NCI-H2227 treated with DMSO at 0.1 percent for 48 hours (cell line): ENCODE measurements around the gene NELL1.

Source experiments
- DNase-seq: peaks from one replicate; lab custom pipeline; 2025; lab: John Stamatoyannopoulos, UW

Gene NELL1

DNA sequence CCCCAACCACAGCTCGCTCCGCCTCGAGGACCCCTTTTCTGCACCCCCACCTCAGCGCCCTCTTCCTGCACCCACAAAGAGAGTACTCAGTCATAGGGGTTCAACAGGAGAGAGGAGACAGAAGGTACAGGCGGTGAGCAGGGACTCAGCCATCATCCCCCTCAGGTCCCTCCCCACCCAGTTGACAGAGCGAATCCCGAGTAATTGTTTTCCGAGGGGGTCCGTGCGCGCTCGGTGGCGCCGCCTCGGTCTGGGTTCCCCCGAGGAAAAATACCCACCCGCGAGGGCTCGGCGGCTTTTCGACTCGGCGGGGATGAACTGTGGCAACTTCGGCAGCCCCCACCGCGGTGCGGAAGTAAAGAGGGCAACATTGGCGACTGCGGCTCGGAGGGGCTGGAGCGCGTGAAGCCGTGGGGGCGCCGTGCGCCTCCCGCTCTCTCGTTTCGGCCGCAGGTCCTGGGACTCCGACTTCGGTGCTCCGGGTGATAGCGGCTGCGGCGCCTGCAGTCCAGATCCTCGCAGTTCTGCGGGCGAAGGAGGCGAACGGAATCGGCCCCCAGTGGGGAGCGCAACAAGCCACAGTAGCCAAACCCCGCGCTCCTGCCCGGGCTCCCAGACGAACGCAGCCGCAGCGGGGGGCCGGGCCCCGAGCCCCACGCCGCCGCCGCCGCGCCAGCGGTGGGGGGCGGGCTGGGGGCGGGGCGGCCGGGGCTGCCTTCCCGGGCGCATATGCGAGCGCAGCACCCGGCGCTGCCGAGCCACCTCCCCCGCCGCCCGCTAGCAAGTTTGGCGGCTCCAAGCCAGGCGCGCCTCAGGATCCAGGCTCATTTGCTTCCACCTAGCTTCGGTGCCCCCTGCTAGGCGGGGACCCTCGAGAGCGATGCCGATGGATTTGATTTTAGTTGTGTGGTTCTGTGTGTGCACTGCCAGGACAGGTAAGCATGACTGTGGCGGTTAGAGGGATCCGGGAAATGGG lies at the start of gene NELL1:
TSS of gene NELL1 (plus strand) at position 743 of the 976 bp plus-strand sequence.
- DNase-seq, result peak; percentile 9

DNA sequence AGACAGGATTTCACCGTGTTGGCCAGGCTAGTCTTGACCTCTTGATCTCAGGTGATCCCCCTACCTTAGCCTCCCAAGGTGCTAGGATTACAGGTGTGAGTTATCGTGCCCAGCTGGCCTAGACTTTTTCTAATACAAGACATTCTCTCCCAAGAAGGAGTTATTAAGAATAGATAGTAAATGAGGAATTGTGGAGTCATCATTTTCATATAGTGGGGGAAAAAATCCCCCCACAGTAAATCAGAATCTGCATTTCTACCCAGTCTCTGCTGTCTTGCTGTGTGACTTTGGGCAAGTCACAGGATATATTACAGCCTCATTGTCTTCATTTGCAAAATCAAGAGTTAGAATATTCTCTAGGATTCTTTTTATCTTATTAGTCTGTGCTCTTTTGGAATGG lies 48.4 kb upstream of the NELL1 start:
- no peak for DNase-seq

DNA sequence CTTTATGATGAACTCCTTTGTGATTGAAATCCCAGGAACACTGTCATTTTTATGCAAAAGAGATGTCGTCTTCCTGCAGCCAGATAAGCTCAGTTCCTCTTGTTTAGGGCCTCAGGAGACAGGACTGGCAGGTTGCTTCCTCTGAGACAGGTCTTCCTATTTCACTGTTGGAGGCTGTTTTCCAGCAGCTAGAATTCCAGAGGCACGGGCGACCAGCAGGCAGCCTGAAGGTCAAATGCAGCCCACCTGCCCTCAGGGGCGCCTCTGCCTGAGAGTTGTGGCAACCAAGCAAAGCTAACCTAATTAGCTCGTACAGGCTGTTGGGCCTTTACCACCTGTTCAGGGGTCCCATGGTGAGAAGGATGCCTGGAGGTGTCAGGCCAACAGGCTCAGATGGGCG lies 47.7 kb upstream of the NELL1 start:
- DNase-seq, result no peak

DNA sequence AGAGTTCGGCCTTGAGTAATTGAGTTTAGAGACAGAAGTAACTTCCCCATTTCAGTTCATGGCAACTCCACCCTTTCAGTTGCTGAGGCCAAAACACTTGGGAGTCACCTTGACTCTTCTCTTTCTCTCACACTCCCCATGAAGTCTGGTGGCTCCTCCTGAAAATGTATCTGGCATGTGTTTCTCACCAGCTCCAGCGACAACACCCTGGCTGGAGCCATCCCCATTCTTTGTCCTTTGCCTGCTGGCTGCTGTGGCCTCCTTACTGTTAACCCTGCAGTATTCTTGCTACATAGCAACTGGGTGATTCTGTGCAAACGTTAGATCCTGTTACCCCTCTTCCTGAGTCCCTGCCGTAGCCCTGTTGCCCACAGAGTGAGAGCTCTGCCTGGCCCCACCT lies 46.1 kb upstream of the NELL1 start:
- no peak for DNase-seq

DNA sequence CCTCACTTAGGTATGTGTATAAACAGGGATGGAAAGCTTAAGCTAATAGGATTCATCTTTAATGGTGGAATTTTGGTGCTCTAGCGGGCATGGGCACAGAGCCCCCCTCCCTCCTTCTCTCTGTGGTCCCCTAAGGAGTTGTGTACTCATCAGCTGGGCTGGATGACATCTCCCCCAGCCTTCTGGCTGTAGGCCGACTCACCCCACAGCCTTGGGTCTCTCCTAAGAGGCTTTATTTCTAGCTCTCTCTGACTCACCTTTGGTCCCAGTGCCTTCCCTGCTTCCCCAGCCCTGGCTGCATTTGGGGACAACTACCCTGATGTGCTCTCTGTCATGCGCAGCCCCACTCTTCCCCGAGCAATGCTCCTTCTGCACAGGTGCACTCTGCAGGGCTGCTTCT lies 43.1 kb upstream of the NELL1 start:
- DNase-seq, result no peak

DNA sequence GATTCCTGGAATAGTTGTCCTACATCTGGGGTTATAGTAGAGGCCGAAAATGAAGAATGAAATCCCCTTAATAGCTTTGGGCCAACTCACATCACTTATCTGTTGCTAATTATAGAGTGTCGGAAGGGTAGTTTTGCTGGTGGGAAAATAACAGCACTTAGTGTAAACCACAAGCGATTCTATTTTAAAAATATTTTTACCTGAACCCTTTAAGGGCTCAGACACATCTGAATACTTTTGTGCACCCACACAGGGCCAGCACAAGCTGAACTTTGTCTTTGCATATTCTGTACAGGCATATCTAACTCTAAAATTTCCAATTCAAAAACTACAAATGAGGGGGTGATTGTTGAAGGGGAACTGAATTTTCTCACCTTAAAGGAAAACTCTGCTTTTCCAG lies 42.4 kb upstream of the NELL1 start:
- no peak for DNase-seq

DNA sequence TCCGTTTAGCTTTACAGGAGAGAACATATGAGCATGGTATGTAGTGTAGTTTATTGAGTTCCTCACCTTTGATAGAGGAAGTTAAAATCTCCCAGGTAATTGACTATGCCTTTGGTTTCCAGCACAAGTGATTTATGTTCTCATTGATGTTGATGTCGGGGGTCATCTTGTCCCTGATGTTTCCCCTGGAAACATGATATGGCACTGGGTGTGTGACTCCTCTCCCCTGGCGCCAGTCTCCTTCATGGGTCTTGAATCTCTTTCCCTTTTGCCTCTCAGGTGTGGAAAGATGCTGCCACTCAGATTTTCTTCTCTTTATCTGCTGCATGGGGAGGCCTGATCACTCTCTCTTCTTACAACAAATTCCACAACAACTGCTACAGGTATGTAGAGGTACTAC lies 41.7 kb upstream of the NELL1 start:
- DNase-seq, result no peak

DNA sequence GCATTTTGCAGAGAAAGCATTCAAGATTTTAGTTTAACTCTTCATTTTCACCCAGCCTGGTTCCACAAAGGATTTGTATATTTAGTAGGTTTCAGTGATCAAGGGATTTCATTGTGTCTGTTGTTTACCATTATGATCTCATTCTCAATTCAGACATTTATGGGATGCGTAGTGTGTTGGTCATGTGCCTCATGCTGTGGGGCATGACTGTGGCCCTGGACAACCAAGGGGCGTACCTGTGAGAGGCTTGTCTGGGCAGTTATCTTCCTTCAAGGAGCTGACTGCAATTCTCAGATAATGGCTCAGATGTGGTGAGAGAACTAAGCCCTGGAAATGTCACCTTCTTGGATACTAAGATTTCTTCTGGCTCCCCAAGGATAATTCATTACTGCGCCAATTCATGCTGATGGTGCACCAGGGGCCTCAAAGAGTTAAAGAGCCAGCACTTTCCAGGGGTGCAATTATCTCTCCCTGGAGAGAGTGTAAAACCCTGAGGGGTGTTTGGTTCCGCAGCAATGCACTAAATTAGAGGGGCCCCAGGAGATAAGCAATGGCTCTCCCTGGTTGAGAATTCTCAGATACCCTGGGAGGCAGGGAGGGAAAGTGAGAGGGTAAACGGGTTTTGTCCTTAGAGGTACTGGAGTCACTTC lies 37.7 kb upstream of the NELL1 start:
- DNase-seq, result peak; percentile 73

DNA sequence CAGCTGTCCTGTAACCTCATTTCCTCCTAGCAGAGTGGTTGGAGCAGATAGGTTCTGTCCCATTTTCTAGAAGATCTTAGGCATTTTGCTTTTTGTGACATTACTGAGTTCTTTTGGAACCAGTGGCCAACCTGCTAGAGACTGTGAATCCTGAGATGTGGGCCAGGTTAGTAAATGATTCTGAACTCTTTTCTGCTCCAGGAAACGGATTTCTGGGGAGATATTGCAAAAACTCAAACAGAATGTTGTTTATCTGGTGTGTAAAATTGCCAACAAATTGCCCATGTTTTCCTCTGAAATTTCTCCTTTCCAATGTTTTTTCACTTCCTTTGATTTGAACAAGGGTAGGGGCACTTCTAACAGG lies 37.2 kb upstream of the NELL1 start:
- DNase-seq, result no peak

DNA sequence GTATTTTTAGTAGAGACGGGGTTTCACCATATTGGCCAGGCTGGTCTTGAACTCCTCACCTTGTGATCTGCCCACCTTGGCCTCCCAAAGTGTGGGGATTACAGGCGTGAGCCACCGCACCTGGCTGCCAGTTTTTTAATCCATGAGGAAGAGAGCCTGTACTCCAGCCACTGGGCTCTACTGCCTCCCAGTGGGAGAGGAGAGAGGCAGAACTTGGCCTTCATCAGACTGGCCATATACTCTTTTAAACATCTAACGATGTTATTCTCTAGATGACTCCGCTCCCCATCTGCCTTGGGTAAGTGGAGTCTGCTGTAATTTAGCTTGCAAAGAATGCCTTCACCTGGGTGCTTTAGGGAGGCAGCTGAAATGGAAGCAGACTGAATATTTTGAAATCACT lies 35.3 kb upstream of the NELL1 start:
- no peak for DNase-seq

DNA sequence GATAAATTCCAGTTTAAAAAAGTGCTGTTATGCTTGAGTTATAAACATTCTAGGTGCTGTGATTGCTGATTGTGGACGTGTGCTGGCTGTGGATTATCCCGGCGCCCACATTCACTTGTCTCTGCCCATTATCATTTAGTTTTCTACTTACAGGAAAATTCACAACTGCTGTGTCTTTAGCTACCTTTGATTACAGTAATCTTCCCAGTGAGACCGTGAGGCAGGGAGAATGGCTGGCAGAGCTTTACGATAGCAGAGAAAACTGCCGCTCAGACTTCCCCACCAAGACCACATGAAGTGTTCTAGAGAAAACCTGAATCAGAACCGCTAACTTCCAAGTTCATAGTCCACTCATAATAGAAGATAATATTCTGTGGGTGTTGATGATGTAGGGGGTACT lies 34.6 kb upstream of the NELL1 start:
- DNase-seq, result peak; percentile 66

DNA sequence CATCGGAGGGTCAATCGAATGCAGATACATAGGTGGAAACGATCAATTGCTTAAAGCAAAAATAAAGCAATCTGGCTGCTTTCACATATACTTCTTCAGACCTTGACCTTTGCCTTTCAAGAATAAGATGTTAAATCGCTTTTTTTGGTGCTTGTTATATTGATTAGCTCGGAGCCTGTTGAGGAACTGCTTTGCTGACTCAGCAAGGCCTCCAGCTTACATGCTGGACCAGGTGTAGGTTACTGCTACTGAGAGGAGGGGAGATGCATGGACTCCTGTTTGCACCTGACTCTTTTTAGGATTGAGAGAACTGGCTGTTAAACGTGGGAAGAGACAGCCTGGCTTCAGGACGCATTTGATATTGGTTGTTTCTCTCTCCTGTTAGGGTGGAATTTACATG lies 31.3 kb upstream of the NELL1 start:
- no peak for DNase-seq

DNA sequence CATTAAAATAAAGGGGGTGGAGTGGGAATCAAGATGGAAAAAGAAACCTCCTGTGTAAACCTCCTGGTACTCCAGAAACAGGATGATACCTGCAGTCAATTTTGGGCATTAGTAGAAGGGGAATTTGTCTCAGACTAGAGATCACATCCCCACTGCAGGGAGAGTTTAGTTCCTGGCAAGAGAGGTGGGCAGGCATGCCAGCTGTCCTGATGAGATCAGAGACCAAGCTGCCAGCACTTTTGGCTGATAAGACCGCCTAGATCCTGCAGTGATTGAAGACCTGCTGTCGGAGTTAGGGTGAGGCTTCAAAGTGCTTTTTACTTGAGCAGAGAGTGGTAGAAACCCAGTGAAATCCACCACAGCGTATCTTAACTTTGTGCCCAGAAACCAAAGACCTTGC lies 29.7 kb upstream of the NELL1 start:
- DNase-seq, result no peak

DNA sequence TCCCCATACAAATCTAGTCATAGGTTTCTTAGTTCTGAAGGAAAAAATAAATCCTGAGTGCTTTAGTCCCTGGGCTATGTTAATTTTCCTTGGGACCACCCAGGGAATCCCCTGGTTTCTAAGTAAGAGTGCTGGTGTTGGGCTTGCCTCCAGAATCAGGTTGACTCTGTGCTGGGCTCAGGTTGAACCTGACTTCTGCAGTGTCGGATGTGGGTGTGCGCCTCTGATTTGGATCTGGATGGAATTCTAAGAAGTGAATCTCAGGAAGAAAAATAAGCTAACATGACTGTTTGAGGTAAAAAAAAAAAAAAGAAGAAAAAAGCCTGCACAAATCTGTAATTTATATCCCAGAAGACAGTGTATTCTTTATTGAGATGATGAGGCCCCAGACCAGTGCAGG lies 29.0 kb upstream of the NELL1 start:
- no peak for DNase-seq

DNA sequence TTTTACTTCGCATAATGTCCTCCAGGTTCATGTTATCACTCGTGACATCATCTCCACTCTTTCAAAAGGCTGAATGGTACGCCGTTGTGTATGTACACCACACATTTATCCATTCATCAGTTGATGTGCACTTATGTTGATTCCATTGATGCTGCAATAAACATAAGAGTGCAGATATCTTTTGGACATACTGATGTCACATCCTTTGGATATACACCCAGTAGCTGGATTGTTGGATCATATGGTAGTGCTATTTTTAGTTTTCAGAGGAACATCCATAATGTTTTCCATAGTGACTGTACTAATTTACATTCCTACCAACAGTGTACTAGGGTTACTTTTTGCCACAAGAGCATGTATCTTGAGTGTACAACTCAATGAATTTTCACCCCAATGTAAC lies 25.0 kb upstream of the NELL1 start:
- DNase-seq, result no peak

DNA sequence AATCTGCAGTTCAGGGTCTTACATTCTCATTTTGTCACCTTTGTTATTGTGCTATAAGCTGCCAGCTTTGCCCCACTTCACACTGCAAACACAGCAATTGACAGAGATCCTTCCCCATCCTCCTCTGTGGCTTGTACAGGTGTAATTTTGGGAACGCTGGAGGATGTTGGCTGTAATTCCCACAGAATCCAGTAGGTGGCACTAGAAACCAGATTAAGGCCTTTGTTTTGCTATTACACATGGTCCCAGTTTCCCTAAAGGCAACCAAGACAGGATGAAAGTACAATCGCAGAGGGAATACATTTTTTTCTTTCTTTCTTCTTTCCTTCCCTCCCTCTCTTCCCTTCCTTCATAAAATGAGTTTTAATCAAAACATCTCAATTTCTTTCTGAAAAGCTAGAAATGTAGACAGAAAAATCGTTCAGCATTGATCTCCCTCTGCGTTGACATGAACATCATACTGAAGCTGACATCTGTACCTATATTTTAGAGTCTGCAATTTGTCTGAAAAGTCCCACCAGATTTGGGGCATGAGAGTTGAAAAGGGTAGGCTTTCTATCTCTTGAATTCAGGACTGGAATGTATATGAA lies 21.3 kb upstream of the NELL1 start:
- peak; percentile 67 for DNase-seq

DNA sequence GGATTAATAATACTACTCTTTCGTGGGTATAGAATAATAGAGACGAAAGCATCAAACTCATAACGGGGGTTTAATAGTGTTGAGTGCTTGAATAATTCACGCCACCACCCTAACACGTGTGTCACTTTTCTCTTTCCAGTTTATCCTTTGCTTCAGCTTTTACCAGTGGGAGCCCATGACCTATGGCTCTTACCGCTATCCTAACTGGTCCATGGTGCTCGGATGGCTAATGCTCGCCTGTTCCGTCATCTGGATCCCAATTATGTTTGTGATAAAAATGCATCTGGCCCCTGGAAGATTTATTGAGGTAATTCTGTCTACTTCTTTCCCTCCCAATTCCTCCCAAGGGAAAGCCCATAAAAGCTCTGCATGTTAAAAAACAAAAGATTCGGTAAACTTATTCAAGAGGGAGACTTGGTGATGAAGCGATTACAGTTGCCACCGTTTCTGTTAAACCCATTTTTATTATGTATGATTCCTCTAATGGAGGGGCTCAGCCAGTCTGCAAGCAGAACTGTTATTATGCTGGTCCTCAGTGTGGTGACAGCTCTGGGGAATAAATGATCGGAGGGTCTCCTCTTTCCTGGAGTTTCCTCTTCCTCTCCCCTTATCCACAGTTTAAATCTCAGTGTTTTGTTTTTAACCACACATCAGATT lies 17.1 kb upstream of the NELL1 start:
- DNase-seq, result no peak

DNA sequence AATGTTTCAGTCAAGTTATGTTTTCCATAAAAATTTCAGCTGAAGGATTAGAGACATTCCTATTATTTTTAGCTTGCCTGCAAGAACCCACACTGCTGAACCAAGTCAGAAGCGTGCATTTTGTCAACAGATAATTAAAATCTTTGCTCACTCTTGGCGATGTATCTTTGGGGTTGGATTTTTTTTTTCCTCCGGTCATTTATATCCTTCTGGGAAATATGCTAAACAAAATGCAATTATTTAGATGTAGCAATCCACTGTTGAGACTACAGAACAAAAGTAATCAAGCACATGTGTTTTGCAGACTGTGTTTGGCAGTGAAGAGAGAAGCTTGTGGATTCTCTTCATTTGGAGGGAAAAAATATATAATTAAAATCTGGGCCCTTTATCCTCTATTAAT lies 15.3 kb upstream of the NELL1 start:
- DNase-seq, result no peak

DNA sequence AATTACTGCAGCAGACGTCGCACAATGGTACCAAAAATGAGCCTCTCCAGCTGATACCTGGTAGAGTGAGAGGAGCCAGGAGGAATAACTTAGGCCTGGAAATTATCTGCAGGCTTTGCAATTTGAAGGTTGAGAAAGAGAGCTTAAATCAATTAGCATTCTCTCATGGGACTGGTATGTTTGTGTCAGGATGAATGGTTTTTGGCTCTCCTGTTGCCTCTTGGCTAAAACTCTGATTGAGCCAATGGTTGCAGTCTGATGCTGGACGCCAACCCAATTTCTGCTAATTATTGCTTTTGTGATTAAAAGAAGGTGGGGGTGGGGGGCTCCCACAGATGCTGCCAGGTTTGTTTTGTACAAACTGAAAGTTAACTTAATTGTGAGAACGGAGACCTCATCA lies 12.5 kb upstream of the NELL1 start:
- DNase-seq, result no peak

DNA sequence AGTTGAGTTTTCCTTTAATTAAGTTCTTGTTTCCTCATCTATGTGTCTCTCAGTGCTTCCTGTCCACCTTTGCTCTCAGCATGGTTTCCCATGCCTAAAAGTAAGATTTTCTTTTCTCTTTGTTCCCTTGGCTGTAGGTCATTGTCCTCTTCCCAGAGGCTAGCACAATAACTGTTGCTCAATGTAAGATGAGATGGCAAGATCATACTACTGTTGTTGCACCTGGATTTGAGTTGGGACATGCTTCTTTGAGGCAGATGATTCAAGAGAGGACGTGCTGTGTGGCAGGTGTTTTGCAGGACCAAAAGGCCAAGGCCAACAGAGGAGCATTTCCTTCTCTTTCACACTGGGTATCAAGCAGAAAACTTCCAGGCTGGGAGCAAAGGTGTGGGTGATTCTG lies 11.3 kb upstream of the NELL1 start:
- no peak for DNase-seq

DNA sequence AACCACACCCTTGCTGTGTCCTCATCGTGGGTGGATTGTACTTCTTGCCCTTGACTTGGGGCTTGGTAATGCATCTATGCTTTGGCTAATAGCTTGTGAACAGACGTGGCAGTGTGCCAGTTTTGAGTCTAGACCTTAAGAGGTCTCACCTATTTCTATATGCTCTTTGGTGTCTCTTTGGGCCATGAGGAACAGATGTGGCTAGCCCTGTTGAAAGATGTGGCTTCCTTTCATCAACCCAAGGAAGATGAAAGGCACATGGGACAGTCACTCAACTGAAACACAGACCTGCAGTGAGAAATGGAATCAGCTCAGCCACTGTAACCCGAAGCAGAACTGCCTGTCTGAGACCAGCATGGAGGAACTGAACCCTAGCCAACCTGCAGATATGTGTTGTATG lies 7.9 kb upstream of the NELL1 start:
- no peak for DNase-seq

DNA sequence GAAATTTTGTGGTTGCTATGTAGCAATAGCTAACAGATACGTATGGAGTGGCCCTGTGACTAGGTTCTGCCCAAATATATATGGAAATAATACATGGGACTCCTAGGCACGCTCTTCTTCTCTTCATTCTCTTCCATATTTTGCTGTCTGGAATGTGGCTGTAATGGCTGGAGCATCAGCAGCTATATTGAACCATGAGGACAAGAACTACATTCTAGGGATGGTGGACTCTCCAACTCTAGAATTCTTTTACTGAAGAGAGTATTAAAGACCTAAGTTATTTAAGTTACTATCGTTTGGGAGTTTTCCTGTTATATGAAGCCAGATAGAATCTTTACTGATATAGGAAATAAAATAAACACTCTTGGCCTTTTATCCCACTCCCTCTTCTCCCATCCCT lies 7.5 kb upstream of the NELL1 start:
- DNase-seq, result no peak
